Osteocyte (in vitro differentiated cells): Measurements from ENCODE around the gene HVCN1. TPM values are rescaled to one million over a fixed set of nuclear protein-coding genes. Genes with fewer than 3 reads are reported as not detected.
"Not testable (repeated sequence)": the region's sequence is repeated elsewhere in the genome, so short reads cannot be mapped to it uniquely, and the experiment has no call there.

Experiments
- DNase-seq: peaks from one replicate; pipeline ENCODE4 v3.0.0; 2021; ENCODE audit warnings: mixed read lengths; ENCODE audit not compliant: unreplicated experiment; ENCODE audit errors: extremely low spot score
- H3K27ac Mint-ChIP-seq: one replicate; pipeline ENCODE4 v1.8.0; 2021; ENCODE audit warnings: mild to moderate bottlenecking, mixed read lengths; ENCODE audit not compliant: unreplicated experiment
- H3K27me3 Mint-ChIP-seq: one replicate; pipeline ENCODE4 v1.8.0; 2021; ENCODE audit warnings: mixed read lengths; ENCODE audit not compliant: unreplicated experiment
- H3K36me3 Mint-ChIP-seq: one replicate; pipeline ENCODE4 v1.8.0; 2021; ENCODE audit warnings: mixed read lengths; ENCODE audit not compliant: unreplicated experiment
- H3K4me1 Mint-ChIP-seq: one replicate; pipeline ENCODE4 v1.8.0; 2021; ENCODE audit warnings: mixed read lengths; ENCODE audit not compliant: unreplicated experiment
- H3K4me3 Mint-ChIP-seq: one replicate; pipeline ENCODE4 v1.8.0; 2021; ENCODE audit warnings: mild to moderate bottlenecking, moderate library complexity, mixed read lengths; ENCODE audit not compliant: unreplicated experiment
- H3K9me3 Mint-ChIP-seq: one replicate; pipeline ENCODE4 v1.8.0; 2021; ENCODE audit warnings: mixed read lengths; ENCODE audit not compliant: unreplicated experiment
- total RNA-seq: library from RNA; stranded (reverse); gene quantifications from 2 replicates; pipeline ENCODE4 v1.2.1, GENCODE V29; 2021
- TF ChIP-seq, protein P1 (sequence below): fragments of 200-600 bp; sonication (generic); IDR thresholded peaks from 2 replicates; pipeline ENCODE4 v1.5.0; 2021; ENCODE audit warnings: antibody characterized with exemption, mild to moderate bottlenecking, moderate library complexity

Gene HVCN1
- total RNA-seq, 1 donor from 2014 or later = 0.94 TPM

DNA sequence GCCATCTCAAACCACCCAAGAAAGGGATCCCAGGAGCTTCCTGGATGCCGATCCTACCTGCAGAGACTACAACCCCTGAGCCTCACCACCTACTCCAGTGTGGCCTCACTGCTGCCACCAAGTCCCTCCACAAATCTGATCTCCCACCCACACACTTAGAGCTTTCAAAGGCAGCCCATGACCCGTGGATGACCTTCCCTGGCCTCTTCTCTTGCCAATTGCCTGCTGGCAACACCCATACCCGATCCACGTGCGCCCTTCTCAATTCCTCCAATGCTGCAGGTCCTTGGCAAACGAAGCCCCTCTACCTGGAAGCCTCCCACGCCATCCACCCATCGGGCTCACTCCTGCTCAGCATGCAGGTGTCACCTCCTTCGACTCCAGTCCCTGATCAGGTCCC lies 30.7 kb downstream of the HVCN1 start:
- no peak for DNase-seq
- H3K36me3 Mint-ChIP-seq = peaks cover 2% of the 10 kb centered on the region
- no peaks in the 10 kb centered on the region for H3K4me1 Mint-ChIP-seq
- no peak overlapping the region for H3K27ac Mint-ChIP-seq
- TF ChIP-seq, protein P1, sequence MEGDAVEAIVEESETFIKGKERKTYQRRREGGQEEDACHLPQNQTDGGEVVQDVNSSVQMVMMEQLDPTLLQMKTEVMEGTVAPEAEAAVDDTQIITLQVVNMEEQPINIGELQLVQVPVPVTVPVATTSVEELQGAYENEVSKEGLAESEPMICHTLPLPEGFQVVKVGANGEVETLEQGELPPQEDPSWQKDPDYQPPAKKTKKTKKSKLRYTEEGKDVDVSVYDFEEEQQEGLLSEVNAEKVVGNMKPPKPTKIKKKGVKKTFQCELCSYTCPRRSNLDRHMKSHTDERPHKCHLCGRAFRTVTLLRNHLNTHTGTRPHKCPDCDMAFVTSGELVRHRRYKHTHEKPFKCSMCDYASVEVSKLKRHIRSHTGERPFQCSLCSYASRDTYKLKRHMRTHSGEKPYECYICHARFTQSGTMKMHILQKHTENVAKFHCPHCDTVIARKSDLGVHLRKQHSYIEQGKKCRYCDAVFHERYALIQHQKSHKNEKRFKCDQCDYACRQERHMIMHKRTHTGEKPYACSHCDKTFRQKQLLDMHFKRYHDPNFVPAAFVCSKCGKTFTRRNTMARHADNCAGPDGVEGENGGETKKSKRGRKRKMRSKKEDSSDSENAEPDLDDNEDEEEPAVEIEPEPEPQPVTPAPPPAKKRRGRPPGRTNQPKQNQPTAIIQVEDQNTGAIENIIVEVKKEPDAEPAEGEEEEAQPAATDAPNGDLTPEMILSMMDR = no peak
- peaks cover 4% of the 10 kb centered on the region for H3K27me3 Mint-ChIP-seq
- no peaks in the 10 kb centered on the region for H3K9me3 Mint-ChIP-seq
- no peak overlapping the region for H3K4me3 Mint-ChIP-seq

DNA sequence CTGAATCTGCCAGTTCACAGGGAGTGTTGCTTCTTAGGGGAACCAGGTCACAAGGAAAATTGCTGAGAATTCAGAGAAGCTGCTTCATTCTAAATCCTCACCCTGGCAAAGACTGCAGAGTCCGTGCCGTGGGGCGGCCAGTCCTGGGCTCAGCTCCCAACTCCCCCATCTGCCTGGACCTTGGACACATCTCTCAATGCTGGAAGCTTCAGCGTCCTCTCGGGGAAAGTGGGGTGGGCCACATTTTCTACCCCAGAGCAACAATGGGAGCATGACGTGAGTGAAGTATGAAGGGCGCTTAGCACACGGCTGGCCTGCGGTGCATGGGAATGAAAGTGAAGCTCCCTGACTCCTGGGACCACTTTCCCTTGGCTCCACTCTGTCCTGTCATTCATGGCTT lies 31.2 kb downstream of the HVCN1 start:
- Mint-ChIP-seq H3K27me3 (peaks cover 4% of the 10 kb centered on the region), H3K4me3 (no peak overlapping the region), H3K4me1 (no peaks in the 10 kb centered on the region), H3K36me3 (peaks cover 2% of the 10 kb centered on the region), H3K9me3 (no peaks in the 10 kb centered on the region), H3K27ac (no peak overlapping the region)
- no peak for DNase-seq
- TF ChIP-seq, protein P1 = no peak

DNA sequence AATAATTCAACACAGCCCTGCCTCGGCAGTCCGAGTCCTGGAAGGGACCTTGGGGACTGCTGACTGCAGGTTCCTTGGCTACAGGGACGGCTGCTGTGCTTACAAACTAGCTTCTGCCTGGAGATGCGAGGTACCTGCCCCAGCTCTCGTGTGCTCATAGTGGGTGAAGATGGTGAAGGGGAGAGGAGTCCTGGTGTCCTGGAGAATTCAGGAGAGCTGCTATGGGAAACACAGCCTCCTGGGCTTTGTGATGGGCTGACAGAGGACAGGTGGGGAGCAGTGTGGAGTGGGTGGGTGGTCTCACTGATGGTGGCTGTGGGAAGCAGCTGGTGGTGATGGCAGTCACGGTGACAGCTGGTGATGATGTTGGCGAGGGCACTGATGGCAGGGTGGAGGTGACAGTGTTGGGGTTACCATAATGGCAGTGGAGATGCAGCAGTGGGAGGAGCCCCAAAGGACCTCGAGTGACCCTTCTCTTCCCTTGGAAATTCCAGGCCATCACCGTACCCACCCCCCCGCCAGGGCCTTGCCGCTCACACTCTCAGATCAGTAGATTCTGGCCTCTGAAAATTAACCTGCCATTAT lies 32.8 kb downstream of the HVCN1 start:
- no peak overlapping the region for H3K27ac Mint-ChIP-seq
- DNase-seq = no peak
- peaks cover 5% of the 10 kb centered on the region for H3K36me3 Mint-ChIP-seq
- H3K27me3 Mint-ChIP-seq = peaks cover under 1% of the 10 kb centered on the region
- no peaks in the 10 kb centered on the region for H3K4me1 Mint-ChIP-seq
- no peaks in the 10 kb centered on the region for H3K9me3 Mint-ChIP-seq
- TF ChIP-seq, protein P1 = no peak
- H3K4me3 Mint-ChIP-seq = no peak overlapping the region

DNA sequence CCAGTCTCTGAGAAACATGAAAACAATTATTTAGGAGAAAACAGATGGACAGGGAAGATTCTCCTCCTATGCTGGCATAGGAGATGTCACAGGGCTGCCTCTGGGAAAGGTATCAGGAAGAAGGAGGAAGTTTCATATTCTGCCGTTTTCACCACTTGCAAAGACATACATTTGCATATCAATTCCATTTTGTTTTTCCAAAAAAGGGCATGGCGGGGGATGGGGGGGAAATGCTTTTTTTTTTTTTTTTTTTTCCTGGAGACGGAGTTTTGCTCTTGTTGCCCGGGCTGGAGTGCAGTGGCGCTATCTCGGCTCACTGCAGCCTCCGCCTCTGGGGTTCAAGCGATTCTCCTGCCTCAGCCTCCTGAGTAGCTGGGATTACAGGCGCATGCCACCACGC lies 34.7 kb downstream of the HVCN1 start:
- not testable (repeated sequence) for DNase-seq, H3K4me1 Mint-ChIP-seq, H3K9me3 Mint-ChIP-seq, H3K4me3 Mint-ChIP-seq, H3K27me3 Mint-ChIP-seq, H3K27ac Mint-ChIP-seq
- peaks cover 12% of the 10 kb centered on the region for H3K36me3 Mint-ChIP-seq

DNA sequence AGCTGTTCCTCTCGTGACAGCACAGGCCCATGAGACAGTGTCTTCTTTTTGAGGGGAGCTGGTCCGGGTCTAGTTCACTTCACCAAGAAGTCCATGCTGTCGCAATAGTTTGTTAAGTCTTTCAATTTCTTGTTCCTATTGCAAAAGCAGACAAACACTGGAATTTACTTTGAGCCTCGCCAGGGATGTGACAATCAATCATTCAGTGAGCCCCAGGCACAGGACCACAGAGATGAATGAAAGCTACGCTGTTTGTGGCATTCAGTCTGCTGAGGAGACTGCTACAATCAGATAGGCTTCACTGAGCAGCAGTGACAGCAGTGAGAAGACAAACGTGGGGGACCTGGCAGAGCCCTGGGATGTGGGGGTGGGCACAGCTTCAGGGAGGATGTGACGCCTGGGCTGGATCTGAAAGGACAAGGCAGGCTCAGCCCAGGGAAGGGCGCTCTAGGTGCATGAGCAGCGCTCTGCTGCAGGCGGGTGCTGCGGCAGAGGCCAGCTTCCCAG lies 39.5 kb downstream of the HVCN1 start:
- Mint-ChIP-seq H3K4me3 (no peak overlapping the region), H3K9me3 (no peaks in the 10 kb centered on the region), H3K4me1 (no peaks in the 10 kb centered on the region)

More for the DNA sequence above, 39.5 kb downstream of the HVCN1 start:
- TF ChIP-seq, protein P1 = no peak
- DNase-seq = no peak
- Mint-ChIP-seq H3K27ac (no peak overlapping the region), H3K36me3 (peaks cover 26% of the 10 kb centered on the region), H3K27me3 (no peaks in the 10 kb centered on the region)
